Astrocyte (in vitro differentiated cells and primary cell): ENCODE data around the gene TMEM258. TPM values are rescaled to one million over a fixed set of nuclear protein-coding genes. Genes with fewer than 3 reads are reported as not detected.

Source experiments
- DNase-seq: peaks from one replicate; pipeline ENCODE4 v3.0.0-alpha.2; 2010; ENCODE audit warnings: low read depth
- FAIRE-seq: peaks from 2 replicates; lab custom pipeline; 2011; peaks lifted over from hg19 to GRCh38; lab: Jason Lieb, UNC
- H2AFZ ChIP-seq: 2 replicates; pipeline ENCODE4 v1.6.0; 2012; ENCODE audit warnings: low read depth, low read length, inconsistent platforms
- H3K27ac ChIP-seq: 2 replicates; pipeline ENCODE4 v1.5.1; 2011; ENCODE audit warnings: low read depth, low read length, inconsistent platforms
- H3K27me3 ChIP-seq: 2 replicates; pipeline ENCODE4 v1.6.0; 2011; ENCODE audit warnings: low read length, inconsistent platforms; ENCODE audit not compliant: insufficient read depth
- H3K36me3 ChIP-seq: 2 replicates; pipeline ENCODE4 v1.5.1; 2011; ENCODE audit warnings: low read length, inconsistent platforms; ENCODE audit not compliant: insufficient read depth
- H3K4me1 ChIP-seq: 2 replicates; pipeline ENCODE4 v1.5.1; 2011; ENCODE audit warnings: low read length, inconsistent platforms; ENCODE audit not compliant: insufficient read depth
- H3K4me2 ChIP-seq: 2 replicates; pipeline ENCODE4 v1.6.0; 2012; ENCODE audit warnings: low read length, inconsistent platforms
- H3K4me3 ChIP-seq: 2 replicates; pipeline ENCODE4 v1.5.1; 2011; ENCODE audit warnings: low read depth, mild to moderate bottlenecking, low read length, inconsistent platforms; ENCODE audit not compliant: insufficient read depth
- H3K79me2 ChIP-seq: 2 replicates; pipeline ENCODE4 v1.6.0; 2012; ENCODE audit warnings: mild to moderate bottlenecking, low read length, inconsistent platforms; ENCODE audit not compliant: insufficient read depth
- H3K9ac ChIP-seq: 2 replicates; pipeline ENCODE4 v1.6.0; 2012; ENCODE audit warnings: mild to moderate bottlenecking, low read length, inconsistent platforms
- H3K9me3 ChIP-seq: 2 replicates; pipeline ENCODE4 v1.5.1; 2012; ENCODE audit warnings: low read depth, mild to moderate bottlenecking, low read length, inconsistent platforms; ENCODE audit not compliant: insufficient read depth
- H4K20me1 ChIP-seq: 2 replicates; pipeline ENCODE4 v1.6.0; 2012; ENCODE audit warnings: low read length, inconsistent platforms; ENCODE audit not compliant: insufficient read depth
- H3K27ac Mint-ChIP-seq: one replicate; pipeline ENCODE4 v1.8.0; 2021; ENCODE audit warnings: mild to moderate bottlenecking, mixed read lengths; ENCODE audit not compliant: unreplicated experiment
- H3K27me3 Mint-ChIP-seq: one replicate; pipeline ENCODE4 v1.8.0; 2021; ENCODE audit warnings: low read depth, mixed read lengths; ENCODE audit not compliant: unreplicated experiment
- H3K36me3 Mint-ChIP-seq: one replicate; pipeline ENCODE4 v1.8.0; 2021; ENCODE audit warnings: low read depth, mixed read lengths; ENCODE audit not compliant: unreplicated experiment
- H3K4me1 Mint-ChIP-seq: one replicate; pipeline ENCODE4 v1.8.0; 2021; ENCODE audit warnings: low read depth, mixed read lengths; ENCODE audit not compliant: unreplicated experiment
- H3K4me3 Mint-ChIP-seq: one replicate; pipeline ENCODE4 v1.8.0; 2021; ENCODE audit warnings: mild to moderate bottlenecking, moderate library complexity, mixed read lengths; ENCODE audit not compliant: unreplicated experiment
- H3K9me3 Mint-ChIP-seq: one replicate; pipeline ENCODE4 v1.8.0; 2021; ENCODE audit warnings: mild to moderate bottlenecking, mixed read lengths; ENCODE audit not compliant: unreplicated experiment
- EZH2 ChIP-seq: IDR thresholded peaks from 2 replicates; pipeline ENCODE4 v1.6.1; 2012; ENCODE audit warnings: mild to moderate bottlenecking, low read length, inconsistent platforms; ENCODE audit not compliant: insufficient read depth
- total RNA-seq: library from RNA; stranded (reverse); gene quantifications from 2 replicates; pipeline ENCODE4 v1.2.1, GENCODE V29; 2021
- TF ChIP-seq, protein P1 (sequence below): IDR thresholded peaks from 2 replicates; pipeline ENCODE4 v1.5.1; 2011; ENCODE audit warnings: low read depth, mild to moderate bottlenecking, inconsistent platforms, low read length, moderate library complexity; ENCODE audit not compliant: insufficient read depth

TMEM258 gene
- total RNA-seq, 1 donor from 2014 or later, result 98.6 TPM

DNA sequence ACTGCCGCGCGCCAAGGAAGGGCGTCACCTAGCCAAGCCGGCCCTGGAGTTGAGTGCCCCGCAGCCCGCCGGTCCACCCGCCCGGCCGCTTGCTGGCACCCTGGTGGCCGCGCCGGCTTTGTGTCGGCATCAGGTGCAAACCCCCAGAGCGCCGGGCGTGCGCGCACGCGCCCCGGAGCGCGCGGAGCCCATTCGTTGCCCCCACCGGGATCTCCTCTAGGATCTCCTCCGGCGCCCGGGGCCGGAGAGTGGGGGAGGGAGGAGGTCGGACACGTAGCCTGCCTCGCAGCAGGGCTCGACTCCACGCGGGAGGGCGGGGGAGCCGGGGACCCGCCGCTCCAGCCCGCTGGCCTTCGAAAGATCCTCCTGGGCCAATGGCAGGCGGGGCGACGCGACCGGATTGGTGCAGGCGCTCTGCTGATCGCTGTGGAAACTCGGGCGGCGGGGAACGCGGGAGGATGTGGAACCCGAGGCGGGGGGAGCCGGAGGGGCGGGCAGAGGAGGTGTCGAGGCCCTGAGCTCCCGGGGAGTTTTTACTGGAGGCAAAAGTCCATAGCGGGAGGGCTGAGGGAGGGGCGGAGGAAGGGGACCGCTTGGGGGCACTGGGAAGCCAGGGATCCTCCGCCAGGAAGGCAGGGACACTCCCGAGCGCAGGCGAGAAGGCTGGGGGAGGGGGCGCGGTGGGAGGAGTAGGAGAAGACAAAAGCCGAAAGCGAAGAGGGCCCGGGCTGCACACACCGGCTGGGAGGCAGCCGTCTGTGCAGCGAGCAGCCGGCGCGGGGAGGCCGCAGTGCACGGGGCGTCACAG lies 35.4 kb upstream of the TMEM258 start, which contains the start of gene FADS2:
Gene FADS2 (plus strand): TSS at position 730 of the 808 bp plus-strand sequence. CDS start 91 bp downstream, outside the sequence.
- no peaks in the 10 kb centered on the region for H3K27me3 Mint-ChIP-seq
- DNase-seq, result peak; percentile 94
- H4K20me1 ChIP-seq, result peaks cover 40% of the 10 kb centered on the region
- H3K4me1 Mint-ChIP-seq, result peaks cover 25% of the 10 kb centered on the region
- H3K36me3 Mint-ChIP-seq, result peaks cover 2% of the 10 kb centered on the region
- no peaks in the 10 kb centered on the region for H3K9me3 Mint-ChIP-seq
- FAIRE-seq, result no peak
- peak within 1 kb of the TSS; percentile 89 for H3K4me2 ChIP-seq
- peak within 1 kb of the TSS; percentile 93 for H3K27ac Mint-ChIP-seq
- peaks cover 32% of the 10 kb centered on the region for H3K4me1 ChIP-seq
- H3K36me3 ChIP-seq, result no peaks in the 10 kb centered on the region
- peak within 1 kb of the TSS; percentile 75 for H2AFZ ChIP-seq
- H3K9me3 ChIP-seq, result no peaks in the 10 kb centered on the region
- H3K4me3 ChIP-seq, result peak within 1 kb of the TSS; percentile 83
- H3K79me2 ChIP-seq, result peaks cover 46% of the 10 kb centered on the region
- H3K9ac ChIP-seq, result peak within 1 kb of the TSS; percentile 86
- H3K4me3 Mint-ChIP-seq, result peak within 1 kb of the TSS; percentile 92
- TF ChIP-seq, protein P1, sequence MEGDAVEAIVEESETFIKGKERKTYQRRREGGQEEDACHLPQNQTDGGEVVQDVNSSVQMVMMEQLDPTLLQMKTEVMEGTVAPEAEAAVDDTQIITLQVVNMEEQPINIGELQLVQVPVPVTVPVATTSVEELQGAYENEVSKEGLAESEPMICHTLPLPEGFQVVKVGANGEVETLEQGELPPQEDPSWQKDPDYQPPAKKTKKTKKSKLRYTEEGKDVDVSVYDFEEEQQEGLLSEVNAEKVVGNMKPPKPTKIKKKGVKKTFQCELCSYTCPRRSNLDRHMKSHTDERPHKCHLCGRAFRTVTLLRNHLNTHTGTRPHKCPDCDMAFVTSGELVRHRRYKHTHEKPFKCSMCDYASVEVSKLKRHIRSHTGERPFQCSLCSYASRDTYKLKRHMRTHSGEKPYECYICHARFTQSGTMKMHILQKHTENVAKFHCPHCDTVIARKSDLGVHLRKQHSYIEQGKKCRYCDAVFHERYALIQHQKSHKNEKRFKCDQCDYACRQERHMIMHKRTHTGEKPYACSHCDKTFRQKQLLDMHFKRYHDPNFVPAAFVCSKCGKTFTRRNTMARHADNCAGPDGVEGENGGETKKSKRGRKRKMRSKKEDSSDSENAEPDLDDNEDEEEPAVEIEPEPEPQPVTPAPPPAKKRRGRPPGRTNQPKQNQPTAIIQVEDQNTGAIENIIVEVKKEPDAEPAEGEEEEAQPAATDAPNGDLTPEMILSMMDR, result no peak
- no peak for TF ChIP-seq EZH2
- H3K27ac ChIP-seq, result peak within 1 kb of the TSS; percentile 49
- H3K27me3 ChIP-seq, result no peaks in the 10 kb centered on the region

DNA sequence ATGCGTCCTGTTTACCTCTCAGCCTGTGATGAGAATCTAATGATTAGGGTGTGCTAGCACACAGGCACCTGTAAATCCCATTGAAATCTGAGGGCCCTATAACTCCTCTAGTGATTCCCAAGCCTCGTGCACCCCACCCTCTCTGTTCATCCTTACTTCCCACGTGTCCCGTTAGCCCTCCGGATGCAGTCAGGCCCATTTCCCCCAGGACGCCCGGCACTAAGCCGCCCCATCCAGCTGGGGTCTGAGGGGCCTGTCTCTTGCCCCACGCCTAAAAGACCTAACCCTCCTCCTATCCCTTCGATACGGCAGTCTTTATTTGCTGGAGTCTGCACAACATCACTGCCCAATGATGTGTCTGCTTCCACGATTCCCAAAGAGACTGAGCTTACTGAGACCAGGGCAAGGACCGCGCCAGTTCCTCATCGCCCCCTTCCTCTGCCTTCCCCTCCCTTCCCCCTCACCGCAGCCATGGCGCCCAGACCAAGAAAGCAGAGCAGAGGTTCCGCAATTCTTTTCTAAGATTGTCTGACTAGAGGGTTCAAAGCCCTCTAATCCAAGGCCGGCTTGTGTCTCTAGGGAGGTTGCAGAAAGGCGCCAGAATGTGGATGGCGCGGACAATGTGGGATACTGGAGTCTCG lies 34.7 kb upstream of the TMEM258 start:
- H3K4me1 ChIP-seq, result peaks cover 32% of the 10 kb centered on the region
- Mint-ChIP-seq H3K36me3 (no peaks in the 10 kb centered on the region), H3K27me3 (no peaks in the 10 kb centered on the region), H3K27ac (peak overlapping the region; percentile 92), H3K9me3 (no peaks in the 10 kb centered on the region), H3K4me3 (peak overlapping the region; percentile 89), H3K4me1 (peaks cover 25% of the 10 kb centered on the region)
- FAIRE-seq (no peak), DNase-seq (no peak)
- H3K4me2 ChIP-seq, result peak overlapping the region; percentile 89
- peaks cover 39% of the 10 kb centered on the region for H3K79me2 ChIP-seq
- no peaks in the 10 kb centered on the region for H3K36me3 ChIP-seq
- H3K27me3 ChIP-seq, result no peaks in the 10 kb centered on the region
- H4K20me1 ChIP-seq, result peaks cover 33% of the 10 kb centered on the region
- H3K4me3 ChIP-seq, result peak overlapping the region; percentile 62
- TF ChIP-seq, protein P1, result no peak
- no peak for TF ChIP-seq EZH2
- H3K27ac ChIP-seq, result peak overlapping the region; percentile 49
- H2AFZ ChIP-seq, result peak overlapping the region; percentile 75
- no peaks in the 10 kb centered on the region for H3K9me3 ChIP-seq
- H3K9ac ChIP-seq, result peak overlapping the region; percentile 86
